Kidney tubule cell (primary cell): ENCODE measurements around the gene TBL3.
"Not testable (repeated sequence)": the region's sequence is repeated elsewhere in the genome, so short reads cannot be mapped to it uniquely, and the experiment has no call there.

Experiments used
- DNase-seq: peaks from one replicate; pipeline ENCODE4 v3.0.0-alpha.2; 2018; ENCODE audit warnings: low spot score

TBL3 gene

GRCh38 chr16:1971796-1972489, at the start of gene TBL3:
Gene TBL3, plus strand, starts transcription at chr16:1972053. Its CDS starts 112 bp downstream, at chr16:1972165.
- DNase-seq, result peak; percentile 96

GRCh38 chr16:1922357-1922756, 49.5 kb upstream of the TBL3 start:
- DNase-seq, result no peak

GRCh38 chr16:1923299-1924034, 48.4 kb upstream of the TBL3 start:
- peak; percentile 45 for DNase-seq

GRCh38 chr16:1924095-1924494, 47.8 kb upstream of the TBL3 start:
- DNase-seq, result no peak

GRCh38 chr16:1926271-1926670, 45.6 kb upstream of the TBL3 start:
- peak; percentile 19 for DNase-seq

GRCh38 chr16:1929105-1929504, 42.7 kb upstream of the TBL3 start:
- peak; percentile 30 for DNase-seq

- peak; percentile 87 for DNase-seq
Measured at GRCh38 chr16:1929578-1930337, 42.1 kb upstream of the TBL3 start.

GRCh38 chr16:1930338-1930720, 41.5 kb upstream of the TBL3 start:
- DNase-seq, result no peak

- peak; percentile 54 for DNase-seq
Measured at GRCh38 chr16:1932050-1933028, 39.5 kb upstream of the TBL3 start.

GRCh38 chr16:1933097-1933661, 38.7 kb upstream of the TBL3 start:
- DNase-seq, result no peak

- DNase-seq, result no peak
Measured at GRCh38 chr16:1936945-1937479, 34.8 kb upstream of the TBL3 start.

GRCh38 chr16:1938316-1938715, 33.5 kb upstream of the TBL3 start:
- DNase-seq, result no peak

GRCh38 chr16:1938910-1939309, 32.9 kb upstream of the TBL3 start:
- no peak for DNase-seq

- DNase-seq, result not testable (repeated sequence)
Measured at GRCh38 chr16:1939833-1940232, 32.0 kb upstream of the TBL3 start.

- DNase-seq, result no peak
Measured at GRCh38 chr16:1940273-1941161, 31.3 kb upstream of the TBL3 start.

GRCh38 chr16:1941162-1942046, 30.4 kb upstream of the TBL3 start:
- DNase-seq, result peak; percentile 85

GRCh38 chr16:1942047-1942809, 29.6 kb upstream of the TBL3 start:
- DNase-seq, result peak; percentile 64
